ENCODE results near the gene AKT3.
A peak's percentile ranks its signal among the peaks of the same experiment; 100 is the strongest.

The AKT3 gene

GRCh38 chr1:243482141-243483022 lies 367.7 kb downstream of the AKT3 start:
- DNase-seq, result no peak

GRCh38 chr1:243481101-243481500 lies 368.9 kb downstream of the AKT3 start:
- no peak for DNase-seq

- no peak for DNase-seq
Observed at GRCh38 chr1:243477731-243478290, 372.2 kb downstream of the AKT3 start.

- DNase-seq, result no peak
Observed at GRCh38 chr1:243475966-243476365, 374.1 kb downstream of the AKT3 start.

GRCh38 chr1:243474906-243475305 lies 375.1 kb downstream of the AKT3 start:
- no peak for DNase-seq

- DNase-seq, result no peak
Observed at GRCh38 chr1:243474136-243474881, 375.7 kb downstream of the AKT3 start.

GRCh38 chr1:243473227-243474135 lies 376.6 kb downstream of the AKT3 start:
- no peak for DNase-seq

- DNase-seq, result peak; percentile 8
Observed at GRCh38 chr1:243471754-243472745, 378.0 kb downstream of the AKT3 start.

GRCh38 chr1:243471026-243471685 lies 378.9 kb downstream of the AKT3 start:
- DNase-seq, result no peak

- DNase-seq, result peak; percentile 18
Observed at GRCh38 chr1:243470502-243470901, 379.5 kb downstream of the AKT3 start.

- no peak for DNase-seq
Observed at GRCh38 chr1:243469497-243469896, 380.5 kb downstream of the AKT3 start.

GRCh38 chr1:243465738-243466137 lies 384.3 kb downstream of the AKT3 start:
- DNase-seq, result no peak

- no peak for DNase-seq
Observed at GRCh38 chr1:243465081-243465480, 385.0 kb downstream of the AKT3 start.

- DNase-seq, result no peak
Observed at GRCh38 chr1:243462929-243463697, 386.9 kb downstream of the AKT3 start.

GRCh38 chr1:243461700-243462099 lies 388.3 kb downstream of the AKT3 start:
- no peak for DNase-seq

- DNase-seq, result no peak
Observed at GRCh38 chr1:243459059-243459458, 391.0 kb downstream of the AKT3 start.

- peak; percentile 35 for DNase-seq
Observed at GRCh38 chr1:243457363-243457982, 392.6 kb downstream of the AKT3 start.

- peak; percentile 85 for DNase-seq
Observed at GRCh38 chr1:243455760-243456651, 394.0 kb downstream of the AKT3 start.
